SK-N-SH (cell line): ENCODE results near the gene PIP5K1B.

Experiments
- EP300 ChIP-seq, 2 experiments: IDR thresholded peaks; 2 replicates each; pipeline versions ENCODE4 v1.4.0 to v1.6.1; 2012; ENCODE audit warnings: borderline replicate concordance in 1 of 2, low read depth in 1 of 2, low read length in 1 of 2
- EZH2phosphoT487 ChIP-seq: fragments of 200-600 bp; sonication (generic); IDR thresholded peaks from 2 replicates; pipeline ENCODE4 v1.6.1; 2017; ENCODE audit warnings: low read depth, mixed run types, mild to moderate bottlenecking, antibody characterized with exemption, moderate library complexity, borderline replicate concordance
- GATA2 ChIP-seq: sonication (generic); formaldehyde crosslinking; IDR thresholded peaks from 2 replicates; pipeline ENCODE4 v1.5.0; 2020; ENCODE audit warnings: mild to moderate bottlenecking, missing genetic modification reagents
- NFIC ChIP-seq: IDR thresholded peaks from 2 replicates; pipeline ENCODE4 v1.4.0; 2012; ENCODE audit warnings: borderline replicate concordance
- POLR2AphosphoS5 ChIP-seq: IDR thresholded peaks from 2 replicates; pipeline ENCODE4 v1.6.1; 2012; ENCODE audit warnings: low read depth, low read length
- RAD21 ChIP-seq: IDR thresholded peaks from 2 replicates; pipeline ENCODE4 v1.6.1; 2012; ENCODE audit warnings: mild to moderate bottlenecking, low read length
- SMC3 ChIP-seq: IDR thresholded peaks from 2 replicates; pipeline ENCODE4 v1.6.1; 2012; ENCODE audit warnings: low read depth, low read length, improper control_type of control experiment
- TCF12 ChIP-seq: IDR thresholded peaks from 2 replicates; pipeline ENCODE4 v1.4.0; 2012
- TF ChIP-seq, protein P1 (sequence below): fragments of 200-600 bp; sonication (generic); IDR thresholded peaks from 2 replicates; pipeline ENCODE4 v1.6.1; 2017; ENCODE audit warnings: antibody characterized with exemption, mild to moderate bottlenecking, moderate library complexity
- TF ChIP-seq, protein P2 (sequence below): IDR thresholded peaks from 2 replicates; pipeline ENCODE4 v1.4.0; 2012; ENCODE audit warnings: low read depth, borderline replicate concordance

DNA sequence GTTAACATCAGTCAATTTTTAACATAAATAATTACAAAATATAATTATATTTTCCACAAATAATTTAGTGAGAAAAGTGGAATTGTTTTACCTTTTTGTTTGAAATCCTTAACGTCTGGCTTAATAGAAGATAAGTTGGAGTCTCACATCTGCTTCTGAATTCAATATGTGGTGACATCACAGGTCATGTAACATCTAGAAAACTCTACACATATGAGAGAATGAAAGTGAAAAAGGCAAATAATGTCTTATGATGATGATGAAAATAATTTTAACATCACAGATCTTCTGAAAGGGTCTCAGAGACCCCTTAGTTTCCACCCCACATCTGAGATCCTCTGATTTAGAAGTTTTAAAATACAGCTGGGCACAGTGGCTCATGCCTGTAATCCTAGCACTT lies 227.4 kb downstream of the PIP5K1B start:
- TF ChIP-seq, protein P1, sequence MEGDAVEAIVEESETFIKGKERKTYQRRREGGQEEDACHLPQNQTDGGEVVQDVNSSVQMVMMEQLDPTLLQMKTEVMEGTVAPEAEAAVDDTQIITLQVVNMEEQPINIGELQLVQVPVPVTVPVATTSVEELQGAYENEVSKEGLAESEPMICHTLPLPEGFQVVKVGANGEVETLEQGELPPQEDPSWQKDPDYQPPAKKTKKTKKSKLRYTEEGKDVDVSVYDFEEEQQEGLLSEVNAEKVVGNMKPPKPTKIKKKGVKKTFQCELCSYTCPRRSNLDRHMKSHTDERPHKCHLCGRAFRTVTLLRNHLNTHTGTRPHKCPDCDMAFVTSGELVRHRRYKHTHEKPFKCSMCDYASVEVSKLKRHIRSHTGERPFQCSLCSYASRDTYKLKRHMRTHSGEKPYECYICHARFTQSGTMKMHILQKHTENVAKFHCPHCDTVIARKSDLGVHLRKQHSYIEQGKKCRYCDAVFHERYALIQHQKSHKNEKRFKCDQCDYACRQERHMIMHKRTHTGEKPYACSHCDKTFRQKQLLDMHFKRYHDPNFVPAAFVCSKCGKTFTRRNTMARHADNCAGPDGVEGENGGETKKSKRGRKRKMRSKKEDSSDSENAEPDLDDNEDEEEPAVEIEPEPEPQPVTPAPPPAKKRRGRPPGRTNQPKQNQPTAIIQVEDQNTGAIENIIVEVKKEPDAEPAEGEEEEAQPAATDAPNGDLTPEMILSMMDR, result no peak
- TF ChIP-seq, protein P2, sequence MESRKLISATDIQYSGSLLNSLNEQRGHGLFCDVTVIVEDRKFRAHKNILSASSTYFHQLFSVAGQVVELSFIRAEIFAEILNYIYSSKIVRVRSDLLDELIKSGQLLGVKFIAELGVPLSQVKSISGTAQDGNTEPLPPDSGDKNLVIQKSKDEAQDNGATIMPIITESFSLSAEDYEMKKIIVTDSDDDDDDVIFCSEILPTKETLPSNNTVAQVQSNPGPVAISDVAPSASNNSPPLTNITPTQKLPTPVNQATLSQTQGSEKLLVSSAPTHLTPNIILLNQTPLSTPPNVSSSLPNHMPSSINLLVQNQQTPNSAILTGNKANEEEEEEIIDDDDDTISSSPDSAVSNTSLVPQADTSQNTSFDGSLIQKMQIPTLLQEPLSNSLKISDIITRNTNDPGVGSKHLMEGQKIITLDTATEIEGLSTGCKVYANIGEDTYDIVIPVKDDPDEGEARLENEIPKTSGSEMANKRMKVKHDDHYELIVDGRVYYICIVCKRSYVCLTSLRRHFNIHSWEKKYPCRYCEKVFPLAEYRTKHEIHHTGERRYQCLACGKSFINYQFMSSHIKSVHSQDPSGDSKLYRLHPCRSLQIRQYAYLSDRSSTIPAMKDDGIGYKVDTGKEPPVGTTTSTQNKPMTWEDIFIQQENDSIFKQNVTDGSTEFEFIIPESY, result no peak
- TF ChIP-seq NFIC (no peak), GATA2 (CRISPR knock-in tag) (no peak), TCF12 (no peak), POLR2AphosphoS5 (no peak), EZH2phosphoT487 (no peak), SMC3 (no peak), RAD21 (no peak), EP300 (IDR thresholded peaks at IDR 0.05; ENCODE audit: borderline replicate concordance in 1 of 2, low read depth in 1 of 2, low read length in 1 of 2) (no peak)
